ENCODE data around the gene SEPTIN2. TPM values are rescaled to one million over a fixed set of nuclear protein-coding genes. Genes with fewer than 3 reads are reported as not detected.

The SEPTIN2 gene
- total and polyA plus RNA-seq, 2 donors (not counting 3 experiments of a cell fraction or from before 2014, with no cell fraction given) = 427 to 512 TPM

- no peak for TF ChIP-seq POLR2A (IDR thresholded peaks at IDR 0.05; ENCODE audit: low read depth, low read length)
- TF ChIP-seq FOS (IDR thresholded peaks at IDR 0.05; ENCODE audit: borderline replicate concordance, insufficient read depth, low read length) = no peak
- TF ChIP-seq CTCF (IDR thresholded peaks at IDR 0.05; ENCODE audit: extremely low read depth in 1 of 2, insufficient read depth in 1 of 2, low read depth in 1 of 2, low read length in 2 of 2) = no peak
- no peak for TF ChIP-seq JUN (IDR thresholded peaks at IDR 0.05; ENCODE audit: borderline replicate concordance, insufficient read depth, insufficient read length, low read depth)
- TF ChIP-seq POLR2AphosphoS5 (IDR thresholded peaks at IDR 0.05; ENCODE audit: insufficient read depth, low read depth, low read length) = no peak
- TF ChIP-seq MYC (IDR thresholded peaks at IDR 0.05; ENCODE audit: low read depth, low read length) = no peak
- no peak for TF ChIP-seq MAX (IDR thresholded peaks at IDR 0.05; ENCODE audit: insufficient read depth, insufficient read length)
- ChIA-PET POLR2A (interaction anchor here (0.7 kb wide), 1 partner anchor 364 kb away, joined by 3 read pairs; no protein-coding TSS in a partner anchor), CTCF (interaction anchor here (0.9 to 1.3 kb wide), 2 partner anchors 14 to 412 kb away, joined by 3 read pairs; no protein-coding TSS in a partner anchor)
- no peaks in the 10 kb centered on the region for H3K9me1 ChIP-seq (replicated peaks; ENCODE audit: control insufficient read depth, extremely low read depth, insufficient read depth, low read length)
- no peaks in the 10 kb centered on the region for H3K27me3 ChIP-seq (ENCODE audit: control insufficient read depth in 2 of 2, insufficient read depth in 2 of 2, low read length in 2 of 2)
- dilution Hi-C loops (cut with MboI; ENCODE audit: extremely low pct_ligation_motif_present, low sequenced_read_pairs) = no loop called here
- no TSS peak for BruUV-seq (replicated peaks)
- H2AFZ ChIP-seq (ENCODE audit: low read depth, low read length) = no peak overlapping the region
- intact Hi-C loops (cut with micrococcal nuclease) = no loop called here
- H3K4me2 ChIP-seq (ENCODE audit: insufficient read depth, low read length) = no peak overlapping the region
- DNase-seq (ENCODE audit: low read depth, low spot score) (no peak), FAIRE-seq (no peak)
- H4K20me1 ChIP-seq (replicated peaks; ENCODE audit: control insufficient read depth, extremely low read depth, insufficient read depth, low read length) = peaks cover 6% of the 10 kb centered on the region
- no peaks in the 10 kb centered on the region for H3K36me3 ChIP-seq (ENCODE audit: control insufficient read depth in 2 of 2, extremely low read depth in 1 of 2, insufficient read depth in 2 of 2, low read length in 2 of 2)
- H3K9me3 ChIP-seq (replicated peaks; ENCODE audit: control insufficient read depth, insufficient read depth, low read length) = no peaks in the 10 kb centered on the region
- peaks cover 82% of the 10 kb centered on the region for H3K79me2 ChIP-seq (ENCODE audit: control insufficient read depth, insufficient read depth, low read length)
- no peak overlapping the region for H3K9ac ChIP-seq (replicated peaks; ENCODE audit: extremely low read depth, insufficient read depth, low read length)
- no peaks in the 10 kb centered on the region for H3K4me1 ChIP-seq (ENCODE audit: control insufficient read depth, extremely low read depth, insufficient read depth, low read length)
- no peak overlapping the region for H3K27ac ChIP-seq (ENCODE audit: insufficient read depth, low read depth, low read length)
- H3K4me3 ChIP-seq (replicated peaks in 1 of 3; ENCODE audit: insufficient read depth in 1 of 3, low read depth in 1 of 3, low read length in 3 of 3) = no peak overlapping the region
These were observed 24.6 kb upstream of the SEPTIN2 start for GRCh38 chr2:241291153-241291552.
